ENCODE results near the gene CAMTA1.
A peak's percentile ranks its signal among the peaks of the same experiment; 100 is the strongest.

The CAMTA1 gene

DNA sequence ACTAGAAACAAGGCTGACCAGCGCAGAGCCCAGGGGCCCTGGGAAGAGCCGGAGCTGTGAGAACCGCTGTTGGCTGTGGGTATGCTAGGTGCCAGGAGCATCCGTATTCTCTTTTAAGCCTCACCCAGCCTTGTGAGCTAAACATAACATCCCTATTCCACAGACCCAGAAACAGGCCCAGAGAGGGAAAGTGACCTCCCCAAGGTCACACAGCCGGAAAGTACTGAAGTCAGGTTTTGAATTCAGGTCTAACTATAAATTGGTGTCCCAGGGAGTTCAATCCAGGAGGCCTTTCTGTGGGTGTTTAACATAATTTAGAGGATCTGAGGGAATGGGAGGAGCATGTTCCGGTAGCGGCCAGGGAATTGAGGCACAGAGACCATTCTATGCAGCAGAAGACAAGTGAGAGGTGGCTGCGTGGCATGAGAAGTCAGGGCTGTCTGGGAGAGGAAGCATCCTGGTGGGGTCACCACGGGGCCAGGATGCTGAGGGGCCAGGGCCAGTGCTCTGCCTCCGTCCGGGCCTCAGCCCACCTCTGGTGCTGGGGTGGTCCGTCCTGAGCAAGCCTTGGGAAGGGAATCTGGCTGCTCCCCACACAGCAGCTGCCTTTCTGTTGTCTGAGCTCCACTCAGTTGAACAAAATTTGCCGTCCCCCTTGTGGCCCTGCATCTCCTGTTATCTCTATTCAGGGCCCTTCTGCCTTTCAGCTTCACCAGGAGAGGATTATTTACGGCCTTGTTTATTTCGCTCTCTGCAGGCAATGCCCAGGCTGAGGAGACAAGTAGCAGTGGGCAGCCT lies 647.0 kb downstream of the CAMTA1 start:
- no peak for DNase-seq (ENCODE audit: low spot score)

DNA sequence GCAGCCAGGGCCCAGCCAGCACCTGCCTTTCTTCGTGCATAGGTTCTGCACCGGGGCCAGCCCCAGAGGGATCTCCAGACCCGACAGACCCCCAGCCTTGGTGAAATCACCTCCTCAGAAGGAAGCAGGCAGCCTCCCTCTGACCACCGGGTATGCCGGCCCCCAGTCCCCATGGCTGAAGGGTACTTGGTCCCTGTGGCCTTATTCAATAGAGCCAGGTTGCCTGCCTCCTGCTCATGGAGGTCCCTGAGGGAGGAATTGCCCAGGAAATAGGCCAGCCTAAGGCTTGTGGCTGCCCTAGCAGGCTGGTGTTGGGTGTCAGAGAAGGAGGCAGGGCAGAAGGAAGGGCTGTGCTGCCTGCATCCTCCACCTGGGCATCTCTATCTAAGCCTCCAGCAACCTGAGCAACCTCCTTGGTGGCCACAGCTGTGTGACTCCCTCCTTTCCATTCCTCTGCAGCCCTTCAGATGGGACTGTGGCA lies 647.7 kb downstream of the CAMTA1 start:
- DNase-seq (ENCODE audit: low spot score): no peak

DNA sequence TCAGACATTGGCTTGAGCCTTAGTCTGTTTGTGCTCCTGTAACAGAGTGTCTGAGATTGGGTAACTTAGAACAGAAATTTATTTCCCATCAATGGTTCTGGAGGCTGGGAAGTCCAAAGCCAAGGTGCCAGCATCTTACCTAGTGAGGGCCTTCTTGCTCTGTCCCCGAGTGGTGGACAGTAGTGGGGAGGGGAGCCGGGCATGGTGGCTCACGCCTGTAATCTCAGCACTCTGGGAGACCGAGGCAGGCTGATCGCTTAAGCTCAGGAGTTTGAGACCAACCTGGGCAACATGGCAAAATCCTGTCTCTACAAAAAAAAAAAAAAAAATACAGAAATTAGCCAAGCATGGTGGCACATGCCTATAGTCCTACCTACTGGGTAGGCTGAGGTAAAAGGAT lies 649.3 kb downstream of the CAMTA1 start:
- no peak for DNase-seq (ENCODE audit: low spot score)

DNA sequence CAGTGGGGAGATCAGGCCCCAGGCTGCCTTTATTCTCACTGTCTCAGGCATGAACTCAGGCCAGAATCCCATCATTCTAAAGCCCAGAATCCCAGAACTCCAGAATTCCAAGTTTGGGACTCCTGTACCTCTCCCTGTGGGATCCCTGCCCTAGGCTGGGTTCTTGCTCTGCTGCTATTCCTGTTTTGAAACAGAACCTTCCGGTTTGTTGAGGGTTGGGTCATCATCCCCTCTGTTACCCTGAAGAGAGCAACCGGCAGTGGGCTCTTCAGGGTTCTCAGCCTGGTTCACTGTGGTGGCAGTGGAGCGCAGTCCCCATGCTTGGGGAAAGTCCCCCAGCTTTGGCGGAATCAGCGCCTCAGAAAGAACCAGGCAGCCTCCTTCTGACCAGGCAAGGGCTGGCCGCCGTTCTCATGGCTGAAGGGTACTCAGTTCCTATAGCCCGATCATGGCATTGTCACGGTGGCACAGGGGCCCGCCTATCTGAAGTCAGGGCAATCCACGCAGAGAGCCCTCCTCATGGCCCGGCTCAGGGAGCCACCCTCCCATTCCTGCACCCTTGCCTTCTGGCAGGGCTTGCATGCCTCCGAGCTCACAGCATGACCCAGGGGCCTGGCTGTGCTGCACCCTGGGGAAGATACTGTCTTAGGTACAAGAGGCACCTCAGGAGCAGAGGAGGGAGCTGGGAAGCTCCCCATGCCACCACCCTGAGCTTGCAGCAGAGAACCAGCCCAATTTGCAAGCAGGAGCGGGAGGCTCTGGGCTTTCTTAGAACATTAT lies 650.2 kb downstream of the CAMTA1 start:
- no peak for DNase-seq (ENCODE audit: low spot score)

DNA sequence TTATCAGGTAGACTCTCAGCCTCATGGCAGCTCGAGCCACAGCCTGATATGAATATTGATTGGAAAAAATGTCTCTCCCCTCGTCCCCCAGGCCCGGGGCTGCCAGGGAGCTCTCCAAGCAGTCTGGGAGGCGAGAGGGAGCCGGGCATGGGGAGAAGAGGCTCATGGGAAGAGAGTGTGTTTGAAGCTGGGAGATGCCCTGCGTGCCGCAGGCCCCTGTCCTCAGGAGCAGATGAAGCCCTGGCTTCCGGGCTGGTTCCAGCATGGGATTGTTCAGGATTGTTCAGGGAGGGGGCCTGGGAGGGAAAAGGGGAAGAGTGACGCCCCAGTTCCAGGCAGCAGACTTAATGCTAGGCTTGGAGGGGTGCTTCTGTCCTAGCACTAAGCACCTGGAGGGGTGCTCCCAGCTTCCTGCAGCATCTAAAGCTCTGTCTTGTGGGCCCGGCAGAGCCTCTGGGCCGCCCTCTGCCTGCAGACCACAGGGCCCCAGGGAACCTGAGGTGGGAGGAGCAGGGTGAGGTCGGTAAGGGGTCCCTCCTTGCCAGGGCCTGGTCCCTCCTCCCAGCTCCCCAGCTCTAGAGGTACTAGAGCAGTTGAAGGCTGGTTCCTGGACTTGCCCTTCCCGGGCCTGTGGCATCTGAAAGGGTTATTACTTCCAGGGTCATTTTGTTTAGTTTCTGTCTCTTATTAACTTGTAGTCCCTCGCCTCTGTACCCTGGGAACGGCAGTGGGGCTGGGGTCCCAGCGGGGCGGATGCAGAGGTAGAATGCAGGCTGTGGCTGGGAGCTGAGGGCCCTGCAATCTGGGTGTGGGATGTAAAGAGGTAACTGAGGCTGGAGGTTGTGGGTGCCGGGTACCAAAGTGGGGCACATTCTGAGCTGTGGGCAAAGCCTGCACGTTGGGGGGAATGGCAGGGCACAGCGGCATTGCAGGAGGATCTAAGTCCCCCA lies 651.1 kb downstream of the CAMTA1 start:
- no peak for DNase-seq (ENCODE audit: low spot score)

DNA sequence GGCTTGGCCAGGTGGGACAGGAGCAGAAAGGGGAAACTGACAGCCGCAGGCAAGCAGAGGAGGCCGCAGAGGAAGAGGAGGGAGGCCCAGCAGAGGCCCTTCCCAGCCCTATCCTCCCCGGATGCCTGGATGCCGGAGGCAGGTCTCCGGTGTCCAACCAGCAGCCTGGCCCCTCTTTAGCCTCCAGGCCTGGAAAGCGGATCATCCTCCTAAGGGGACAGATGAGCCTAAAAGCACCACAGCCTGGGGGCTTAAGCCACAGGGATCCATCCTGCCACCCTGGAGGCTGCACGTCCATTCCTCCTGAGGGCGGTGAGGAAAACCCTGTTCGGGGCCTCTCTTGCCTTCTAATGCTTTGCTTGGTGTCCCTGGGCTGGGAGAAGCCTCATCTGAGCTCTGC lies 651.8 kb downstream of the CAMTA1 start:
- no peak for DNase-seq (ENCODE audit: low spot score)

DNA sequence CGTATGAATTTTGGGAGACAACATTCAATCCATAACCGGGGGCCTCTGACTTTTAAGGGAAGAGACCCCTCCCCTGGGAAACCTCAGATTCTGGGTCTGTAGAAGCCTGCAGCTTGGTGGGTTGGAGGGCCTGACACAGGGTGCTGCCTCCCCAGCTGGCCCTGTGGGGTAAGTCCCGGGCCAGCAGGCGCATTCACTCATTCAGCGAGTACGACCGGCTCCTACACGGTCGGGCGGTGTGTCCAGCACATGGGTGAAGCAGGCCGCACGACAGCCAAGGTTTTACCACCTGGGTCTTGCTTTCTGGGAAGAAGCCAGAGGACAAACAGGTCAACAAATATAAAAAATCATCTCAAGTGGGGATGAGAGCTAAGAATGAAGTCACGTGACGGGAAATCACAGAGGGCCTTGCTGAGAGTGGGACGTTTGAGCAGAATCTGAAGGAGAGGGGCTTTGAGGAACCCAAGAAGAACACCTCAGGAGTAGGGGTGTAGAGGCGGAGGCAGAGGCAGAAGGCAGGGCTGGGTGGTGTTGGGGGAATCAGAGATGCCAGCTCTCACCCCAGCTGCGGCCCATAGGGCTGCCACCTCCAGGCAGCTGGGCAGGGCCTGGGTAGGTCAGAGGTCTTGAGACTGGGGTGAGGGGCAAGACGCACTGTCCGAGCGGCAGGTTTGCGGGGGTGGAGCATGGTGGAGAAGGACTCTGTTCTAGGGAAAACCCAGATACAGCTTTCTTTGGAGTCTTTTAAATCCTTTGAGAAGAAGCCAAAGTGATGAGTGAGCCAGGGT lies 652.5 kb downstream of the CAMTA1 start:
- DNase-seq (ENCODE audit: low spot score): no peak

DNA sequence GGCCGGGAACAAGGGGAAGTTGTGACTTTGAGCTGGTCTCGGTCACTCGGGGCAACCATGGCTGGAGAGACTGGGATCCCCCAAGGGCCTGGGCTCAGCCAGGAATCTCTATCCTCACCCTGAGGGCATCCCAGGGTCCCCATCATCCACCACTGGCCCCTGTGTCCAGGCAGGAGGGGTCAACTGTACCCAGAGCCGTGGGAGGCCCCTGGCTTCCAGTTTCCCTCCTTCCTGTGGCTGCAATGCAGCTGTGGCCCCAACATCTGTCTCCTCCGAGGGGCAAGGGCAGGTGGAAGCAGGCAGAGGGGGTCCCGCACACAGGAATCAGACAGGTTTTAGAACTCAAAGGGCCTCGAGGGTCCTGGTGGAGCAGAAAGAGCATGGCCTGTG lies 653.1 kb downstream of the CAMTA1 start:
- no peak for DNase-seq (ENCODE audit: low spot score)

DNA sequence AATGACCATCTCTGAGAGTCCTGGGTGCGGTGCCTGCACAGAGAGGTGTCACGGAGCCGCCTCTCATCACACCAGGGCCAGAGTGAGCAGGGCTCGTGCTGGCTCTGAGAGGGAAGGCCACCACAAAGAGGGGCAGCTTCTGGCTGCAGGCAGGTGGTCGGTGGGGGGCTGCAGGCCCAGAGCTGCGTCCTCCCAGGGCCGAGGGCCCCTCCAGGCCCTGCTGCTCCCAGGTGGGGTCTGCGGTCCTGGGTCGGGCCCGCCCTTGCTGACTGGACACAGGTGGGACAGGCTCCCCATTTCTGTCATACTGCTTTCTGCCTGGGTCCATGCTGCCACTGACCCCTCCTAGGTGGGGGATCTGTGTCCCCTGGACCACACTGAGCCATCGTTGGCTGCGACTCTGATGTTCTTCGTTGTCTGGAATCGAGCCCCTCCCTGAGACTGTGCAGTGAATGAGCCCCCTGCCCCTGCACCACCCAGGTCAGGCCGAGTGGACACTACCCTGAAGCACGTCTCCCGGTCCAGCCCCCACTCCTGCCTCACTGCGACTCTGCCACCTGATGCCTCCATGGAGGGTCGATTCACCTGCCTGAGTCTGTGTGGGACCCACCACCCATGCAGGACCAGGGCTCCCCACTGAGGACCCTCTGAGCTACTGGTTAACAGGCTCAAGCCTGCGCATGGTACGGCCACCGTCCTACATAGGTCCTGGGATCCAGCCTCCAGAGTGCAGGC lies 653.8 kb downstream of the CAMTA1 start:
- no peak for DNase-seq (ENCODE audit: low spot score)

DNA sequence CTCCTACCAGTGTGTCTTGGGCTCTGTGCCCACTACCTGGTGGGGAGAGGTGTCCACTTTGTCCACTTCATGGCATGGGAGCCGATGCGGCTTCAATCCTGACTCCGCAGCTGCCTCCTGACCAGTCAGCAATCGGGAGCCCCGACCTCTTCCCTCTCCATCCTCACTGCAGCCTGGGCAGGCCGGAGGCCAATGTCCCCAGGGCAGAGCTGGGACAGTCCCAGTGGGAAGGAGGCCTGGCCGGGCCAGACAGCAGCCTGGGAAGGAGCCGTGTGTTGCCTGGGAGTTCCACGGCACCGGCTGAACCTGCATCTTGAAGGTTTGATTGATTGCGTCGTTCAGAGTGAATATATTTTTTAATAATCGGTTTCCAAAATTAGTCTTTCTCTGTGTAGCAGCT lies 654.9 kb downstream of the CAMTA1 start:
- no peak for DNase-seq (ENCODE audit: low spot score)

DNA sequence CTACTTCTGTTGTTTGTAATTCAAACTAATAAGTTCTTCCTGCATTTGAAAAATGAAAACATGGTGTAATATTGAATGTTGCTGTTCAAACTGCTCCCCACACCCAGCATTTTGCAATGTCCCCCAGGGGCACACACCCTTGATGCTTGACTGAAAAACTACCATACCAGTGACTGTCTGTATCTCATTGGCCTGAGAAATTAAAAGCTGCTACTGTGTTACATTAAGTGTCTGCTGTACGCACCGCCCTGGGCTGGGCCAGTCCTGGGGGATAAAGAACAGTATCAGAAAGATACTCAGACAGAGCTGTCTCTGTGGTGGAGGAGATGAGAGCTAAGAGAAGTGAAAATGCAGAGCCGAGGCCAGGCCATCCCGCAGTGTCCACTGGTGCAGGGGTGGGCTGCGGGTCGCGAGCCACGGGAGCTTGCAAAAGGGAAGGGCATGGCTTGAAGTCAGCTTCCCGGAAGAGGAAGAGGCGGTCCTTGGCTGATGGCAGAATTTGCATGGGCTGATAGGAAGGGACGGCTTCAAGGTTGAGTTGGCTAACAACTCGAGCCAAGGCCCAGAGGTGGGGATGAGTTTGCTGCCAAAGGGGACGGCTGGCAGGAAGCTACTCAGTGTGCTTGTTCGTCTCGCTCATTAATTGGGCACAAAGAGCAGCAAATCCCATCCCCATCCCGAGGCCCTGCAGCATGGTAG lies 656.0 kb downstream of the CAMTA1 start:
- DNase-seq (ENCODE audit: low spot score): no peak

DNA sequence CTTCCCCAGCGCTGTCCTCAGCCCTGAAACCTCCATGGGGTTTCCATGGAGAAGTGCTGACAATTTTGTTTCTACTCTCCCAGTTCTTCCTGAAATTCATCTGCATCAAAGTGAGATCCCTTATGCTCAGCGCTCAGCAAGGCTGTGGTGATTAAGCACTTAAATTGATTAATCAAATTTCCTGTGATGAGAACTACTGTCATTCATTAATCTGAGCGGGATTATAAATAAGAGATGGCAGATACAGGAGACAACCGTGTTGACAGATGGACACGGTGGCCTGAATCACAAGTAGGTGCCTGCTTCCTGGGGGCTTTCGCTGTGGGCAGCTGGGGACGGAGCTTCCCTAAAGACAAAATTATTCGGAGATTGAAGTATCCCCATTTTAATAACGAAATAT lies 656.8 kb downstream of the CAMTA1 start:
- DNase-seq (ENCODE audit: low spot score): no peak

DNA sequence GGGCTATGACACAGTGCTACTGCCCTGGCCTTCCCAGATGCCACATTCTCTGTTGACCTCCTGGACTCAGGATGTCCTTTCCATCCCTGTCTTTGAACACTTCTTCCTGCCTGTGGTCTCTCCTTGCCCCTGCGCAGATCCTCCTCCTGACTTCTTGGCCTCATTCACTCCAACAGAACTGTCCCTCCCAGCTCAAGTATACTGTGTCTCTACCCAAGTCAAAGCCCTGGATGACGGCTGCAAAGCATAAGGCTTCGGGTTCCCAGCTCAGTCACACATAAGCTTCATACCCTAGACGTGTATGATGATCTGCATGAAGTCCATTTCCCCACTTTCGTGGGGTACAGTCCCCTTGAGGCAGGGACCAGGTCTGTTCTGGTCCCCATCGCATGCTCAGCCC lies 657.7 kb downstream of the CAMTA1 start:
- no peak for DNase-seq (ENCODE audit: low spot score)

DNA sequence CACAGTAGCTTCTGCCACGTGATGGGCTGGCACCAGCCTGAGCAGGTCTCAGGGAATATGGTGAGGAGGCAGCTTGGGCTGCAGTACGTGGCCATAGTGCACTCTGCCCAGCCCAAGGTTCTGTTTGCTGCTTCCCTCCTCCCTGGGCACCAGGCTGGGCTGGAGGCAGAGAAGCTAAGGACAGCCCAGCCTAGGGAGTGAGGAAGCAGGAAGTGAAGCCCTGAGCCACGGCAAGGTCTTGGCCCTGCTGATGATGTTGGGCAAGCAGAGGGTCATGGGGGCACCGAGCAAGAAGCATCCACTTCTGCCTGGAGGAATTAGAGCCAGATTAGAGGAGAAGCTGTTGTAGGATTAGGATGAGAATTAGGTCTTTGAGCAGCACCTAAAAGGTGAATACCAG lies 659.1 kb downstream of the CAMTA1 start:
- no peak for DNase-seq (ENCODE audit: low spot score)

DNA sequence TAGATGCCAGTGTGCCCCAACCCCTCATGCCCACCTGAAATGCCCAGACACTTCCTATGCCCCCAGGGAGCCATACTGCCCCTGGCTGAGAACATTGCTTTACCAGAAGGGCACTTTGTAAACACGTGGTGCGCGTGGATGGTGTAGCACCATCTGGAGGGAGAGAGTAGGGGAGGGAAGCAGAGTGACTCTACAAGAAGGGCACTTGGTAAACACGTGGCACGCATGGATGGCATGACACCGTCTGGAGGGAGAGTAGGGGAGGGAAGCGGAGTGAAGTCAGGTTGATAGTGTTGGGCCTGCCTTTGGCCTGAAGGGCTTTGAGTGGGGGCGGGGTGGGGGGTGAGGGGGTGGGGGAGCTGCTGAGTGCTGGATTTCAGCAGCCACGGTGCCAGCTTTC lies 661.8 kb downstream of the CAMTA1 start:
- no peak for DNase-seq (ENCODE audit: low spot score)

DNA sequence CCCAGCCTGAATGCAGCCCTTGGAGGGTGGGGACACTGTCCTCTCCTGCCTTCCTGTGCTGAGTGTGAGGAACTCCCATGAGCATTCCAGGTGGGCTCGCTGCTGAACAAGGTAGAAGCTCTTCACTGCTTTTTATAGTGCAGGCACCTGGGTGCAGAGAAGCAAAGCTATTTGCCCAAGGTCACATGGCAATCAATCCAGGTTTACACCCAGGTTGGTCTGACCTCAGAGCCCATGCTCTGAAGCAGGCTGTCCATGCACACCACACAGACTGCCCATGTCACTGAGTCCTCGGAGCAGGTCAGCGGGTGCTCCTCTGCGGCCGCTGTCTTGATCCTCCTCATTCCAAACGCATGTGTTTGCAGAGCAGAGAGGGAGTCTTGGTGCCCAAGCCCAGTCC lies 662.5 kb downstream of the CAMTA1 start:
- no peak for DNase-seq (ENCODE audit: low spot score)

DNA sequence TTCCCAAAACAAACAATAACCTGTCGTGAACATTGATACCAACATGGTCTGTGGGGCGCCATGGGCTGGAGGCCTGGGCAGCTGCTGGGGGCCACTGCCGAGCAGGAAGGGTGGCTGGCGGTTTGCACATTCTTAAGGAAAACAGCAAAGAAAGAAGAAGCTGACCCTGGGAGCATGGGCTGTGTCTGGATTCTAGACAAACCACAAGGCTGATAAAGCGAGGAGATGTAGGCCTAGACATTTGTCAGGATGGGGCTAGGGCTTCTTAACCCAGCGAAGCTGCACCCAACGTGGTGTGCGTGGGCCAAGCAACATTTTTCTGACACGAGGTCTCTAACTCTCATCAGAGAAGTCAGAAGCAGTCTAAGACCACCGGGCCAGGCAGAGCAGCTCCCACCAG lies 663.7 kb downstream of the CAMTA1 start:
- no peak for DNase-seq (ENCODE audit: low spot score)

DNA sequence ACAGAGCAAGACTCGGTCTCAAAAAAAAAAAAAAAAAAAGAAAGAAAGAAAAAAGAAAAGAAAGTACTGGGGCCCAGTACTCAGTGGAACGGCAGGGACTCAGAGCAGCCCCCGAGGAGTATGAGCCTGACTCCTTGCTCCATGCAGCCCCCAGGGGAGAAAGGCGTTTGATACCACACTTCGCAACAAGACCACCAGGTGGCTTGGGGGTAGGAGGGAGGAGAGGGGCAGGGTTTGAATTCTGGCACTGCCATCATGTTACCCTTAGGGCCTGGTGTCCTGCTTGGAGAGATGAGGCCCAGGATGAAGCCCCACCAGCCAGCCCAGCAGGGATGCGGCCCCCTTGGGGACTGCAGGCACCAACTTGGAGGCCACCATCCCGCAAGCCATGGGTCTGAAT lies 664.5 kb downstream of the CAMTA1 start:
- no peak for DNase-seq (ENCODE audit: low spot score)

DNA sequence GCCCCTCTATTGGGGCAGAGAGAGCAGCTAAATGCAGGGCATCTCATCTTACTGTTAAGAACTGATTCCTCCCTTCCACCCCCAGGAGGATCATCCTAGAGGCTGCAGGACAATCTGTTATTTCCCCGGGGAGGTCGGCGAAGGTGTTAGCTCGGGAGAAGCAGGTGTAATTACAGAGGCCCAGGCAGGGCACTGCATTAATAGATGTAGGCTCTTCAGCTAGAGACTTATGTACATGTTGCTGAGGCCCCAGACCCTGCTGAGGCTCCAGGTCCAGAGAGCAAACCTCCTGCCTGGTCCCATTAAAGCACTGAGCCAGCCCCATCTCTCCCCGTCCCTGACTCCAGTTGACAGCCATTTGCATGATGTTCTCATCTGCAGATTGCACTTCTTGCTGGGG lies 665.6 kb downstream of the CAMTA1 start:
- DNase-seq (ENCODE audit: low spot score): peak; percentile 54

DNA sequence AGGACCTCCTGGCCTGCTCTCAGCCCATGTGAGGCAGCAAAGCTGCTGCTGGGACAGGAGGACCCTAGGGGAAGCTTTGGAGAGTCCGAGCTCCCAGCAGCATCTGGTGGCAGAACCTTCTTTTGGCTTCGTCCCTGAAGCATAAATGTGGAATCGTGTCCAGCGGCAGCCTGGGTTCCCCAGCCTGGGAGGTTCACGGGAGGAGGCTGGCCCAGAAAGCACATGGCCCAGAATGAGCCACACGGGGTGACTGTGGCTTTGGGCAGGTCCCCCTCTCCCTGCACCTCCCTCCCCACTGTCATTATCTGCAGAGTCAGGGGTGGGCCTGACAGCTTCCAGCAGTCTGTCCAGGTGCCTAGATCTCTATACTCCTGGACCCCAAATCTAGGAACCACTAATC lies 667.8 kb downstream of the CAMTA1 start:
- DNase-seq (ENCODE audit: low spot score): no peak
